ENCODE results near the gene CCDC85C. TPM values are rescaled to one million over a fixed set of nuclear protein-coding genes. Genes with fewer than 3 reads are reported as not detected.

The CCDC85C gene
- polyA plus RNA-seq, 1 of the 3 experiments (the other 2 are of a cell fraction), result 9.6 TPM

- Histone ChIP-seq H3K9me2 (no peaks in the 10 kb centered on the region), H3K9ac (no peak overlapping the region), H3K4me1 (ENCODE audit: control insufficient read depth in 1 of 2, insufficient read depth in 2 of 2, low read depth in 1 of 2, low read length in 1 of 2) (peaks cover 26 to 89% of the 10 kb centered on the region in 2 experiments; a peak in 3 of 4 replicates), H3K36me3 (replicated peaks in 1 of 2; ENCODE audit: control insufficient read depth in 1 of 2, insufficient read depth in 2 of 2, low read length in 1 of 2) (no peaks in the 10 kb centered on the region), H2AFZ (ENCODE audit: low read depth) (no peak overlapping the region), H3F3A (replicated peaks; ENCODE audit: insufficient read depth) (peaks cover 4% of the 10 kb centered on the region), H3K4me3 (ENCODE audit: low read depth in 2 of 2, low read length in 1 of 2) (no peak overlapping the region), H3K9me3 (no peaks in the 10 kb centered on the region), H3K27me3 (ENCODE audit: insufficient read depth) (no peaks in the 10 kb centered on the region), H3K79me2 (ENCODE audit: insufficient read depth) (peaks cover 83% of the 10 kb centered on the region), H4K20me1 (ENCODE audit: insufficient read depth) (peaks cover 39% of the 10 kb centered on the region; the same call in 1 of the 2 replicates), H3K4me2 (peak overlapping the region; percentile 24; the same call in 1 of the 2 replicates), H3K27ac (ENCODE audit: low read depth in 2 of 2, low read length in 1 of 2) (peak overlapping the region in 1 of 2 experiments; percentile 92; a peak in 2 of 4 replicates)
- WGBS (ENCODE audit: low lambda C conversion rate), result 89% methylated on average over 6 of the region's 10 CpGs
- TF ChIP-seq, protein P1, sequence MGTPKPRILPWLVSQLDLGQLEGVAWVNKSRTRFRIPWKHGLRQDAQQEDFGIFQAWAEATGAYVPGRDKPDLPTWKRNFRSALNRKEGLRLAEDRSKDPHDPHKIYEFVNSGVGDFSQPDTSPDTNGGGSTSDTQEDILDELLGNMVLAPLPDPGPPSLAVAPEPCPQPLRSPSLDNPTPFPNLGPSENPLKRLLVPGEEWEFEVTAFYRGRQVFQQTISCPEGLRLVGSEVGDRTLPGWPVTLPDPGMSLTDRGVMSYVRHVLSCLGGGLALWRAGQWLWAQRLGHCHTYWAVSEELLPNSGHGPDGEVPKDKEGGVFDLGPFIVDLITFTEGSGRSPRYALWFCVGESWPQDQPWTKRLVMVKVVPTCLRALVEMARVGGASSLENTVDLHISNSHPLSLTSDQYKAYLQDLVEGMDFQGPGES (IDR thresholded peaks at IDR 0.05; ENCODE audit: low read depth, low read length), result no peak
- TF ChIP-seq NRF1 (IDR thresholded peaks at IDR 0.05; ENCODE audit: low read depth, low read length), result no peak
- TF ChIP-seq FOXJ3 (CRISPR knock-in tag; IDR thresholded peaks at IDR 0.05), result no peak
- CTCF ChIA-PET, result interaction anchor here (0.6 to 2.9 kb wide), 11 partner anchors 15 to 87 kb away, joined by 3 to 7 read pairs (median 4); no protein-coding TSS in a partner anchor
- no peak for DNase-seq
- POLR2A ChIA-PET, result interaction anchor here (1.0 to 1.9 kb wide), 3 partner anchors 21 to 62 kb away, joined by 5 to 11 read pairs (median 8); partner anchors contain the start of gene CCDC85C
Observed at GRCh38 chr14:99541211-99541610, 62.8 kb downstream of the CCDC85C start.

GRCh38 chr14:99540196-99541032 lies 63.6 kb downstream of the CCDC85C start:
- Histone ChIP-seq H2AFZ (ENCODE audit: low read depth) (no peak overlapping the region), H3K4me3 (ENCODE audit: low read depth in 2 of 2, low read length in 1 of 2) (no peak overlapping the region), H3K36me3 (replicated peaks in 1 of 2; ENCODE audit: control insufficient read depth in 1 of 2, insufficient read depth in 2 of 2, low read length in 1 of 2) (no peaks in the 10 kb centered on the region), H3K4me1 (ENCODE audit: control insufficient read depth in 1 of 2, insufficient read depth in 2 of 2, low read depth in 1 of 2, low read length in 1 of 2) (peaks cover 30 to 86% of the 10 kb centered on the region in 2 experiments; a peak in 3 of 4 replicates), H3K9me3 (no peaks in the 10 kb centered on the region), H3K27ac (ENCODE audit: low read depth in 2 of 2, low read length in 1 of 2) (peak overlapping the region in 1 of 2 experiments; percentile 92; a peak in 2 of 4 replicates), H3K9ac (no peak overlapping the region), H3K9me2 (no peaks in the 10 kb centered on the region), H4K20me1 (ENCODE audit: insufficient read depth) (peaks cover 31% of the 10 kb centered on the region; the same call in 1 of the 2 replicates), H3K27me3 (ENCODE audit: insufficient read depth) (no peaks in the 10 kb centered on the region), H3K79me2 (ENCODE audit: insufficient read depth) (peaks cover 83% of the 10 kb centered on the region), H3F3A (replicated peaks; ENCODE audit: insufficient read depth) (peaks cover 4% of the 10 kb centered on the region), H3K4me2 (no peak overlapping the region)
- TF ChIP-seq ELF1 (IDR thresholded peaks at IDR 0.05) (no peak), MXI1 (IDR thresholded peaks at IDR 0.05; ENCODE audit: low read depth, low read length) (peak; percentile 7; the same call in 1 of the 2 replicates)
- DNase-seq, result peak; percentile 79
- 51% methylated on average over 11 of the region's 15 CpGs for WGBS (ENCODE audit: low lambda C conversion rate)
- ChIA-PET CTCF (interaction anchor here (0.8 to 3.1 kb wide), 7 partner anchors 14 to 88 kb away, joined by 3 to 14 read pairs (median 4); no protein-coding TSS in a partner anchor), POLR2A (interaction anchor here (1.0 to 1.9 kb wide), 3 partner anchors 22 to 63 kb away, joined by 5 to 11 read pairs (median 8); partner anchors contain the start of gene CCDC85C)

GRCh38 chr14:99539491-99539890 lies 64.5 kb downstream of the CCDC85C start:
- POLR2A ChIA-PET, result no interaction called here

More at GRCh38 chr14:99539491-99539890, 64.5 kb downstream of the CCDC85C start:
- H3F3A ChIP-seq (replicated peaks; ENCODE audit: insufficient read depth), result peaks cover 4% of the 10 kb centered on the region
- no peak overlapping the region for H3K4me3 ChIP-seq (ENCODE audit: low read depth in 2 of 2, low read length in 1 of 2)
- CTCF ChIA-PET, result interaction anchor here (1.0 to 3.1 kb wide), 6 partner anchors 12 to 89 kb away, joined by 3 to 14 read pairs (median 4); no protein-coding TSS in a partner anchor
- H2AFZ ChIP-seq (ENCODE audit: low read depth), result no peak overlapping the region
- H3K9me2 ChIP-seq, result no peaks in the 10 kb centered on the region
- peaks cover 86% of the 10 kb centered on the region for H3K79me2 ChIP-seq (ENCODE audit: insufficient read depth)
- no peaks in the 10 kb centered on the region for H3K9me3 ChIP-seq
- no peak overlapping the region for H3K27ac ChIP-seq (ENCODE audit: low read depth in 2 of 2, low read length in 1 of 2)
- H4K20me1 ChIP-seq (ENCODE audit: insufficient read depth), result peaks cover 28% of the 10 kb centered on the region; the same call in 1 of the 2 replicates
- 94% methylated on average over 9 of the region's 9 CpGs for WGBS (ENCODE audit: low lambda C conversion rate)
- no peak for DNase-seq
- H3K36me3 ChIP-seq (replicated peaks in 1 of 2; ENCODE audit: control insufficient read depth in 1 of 2, insufficient read depth in 2 of 2, low read length in 1 of 2), result no peaks in the 10 kb centered on the region
- no peak overlapping the region for H3K4me2 ChIP-seq
- TF ChIP-seq RXRA (IDR thresholded peaks at IDR 0.05; ENCODE audit: borderline replicate concordance, low read depth), result no peak
- no peak for TF ChIP-seq ELF1 (IDR thresholded peaks at IDR 0.05)
- TF ChIP-seq TEAD4 (IDR thresholded peaks at IDR 0.05; ENCODE audit: borderline replicate concordance, insufficient read depth), result no peak
- TF ChIP-seq CHD2 (IDR thresholded peaks at IDR 0.05; ENCODE audit: low read length, partially characterized antibody), result no peak
- TF ChIP-seq MEF2A (IDR thresholded peaks at IDR 0.05; ENCODE audit: borderline replicate concordance, low read depth), result no peak
- H3K27me3 ChIP-seq (ENCODE audit: insufficient read depth), result no peaks in the 10 kb centered on the region
- no peak overlapping the region for H3K9ac ChIP-seq
- peaks cover 34 to 85% of the 10 kb centered on the region in 2 experiments; a peak in 3 of 4 replicates for H3K4me1 ChIP-seq (ENCODE audit: control insufficient read depth in 1 of 2, insufficient read depth in 2 of 2, low read depth in 1 of 2, low read length in 1 of 2)
